ENCODE data around the gene GRID1.

DNA sequence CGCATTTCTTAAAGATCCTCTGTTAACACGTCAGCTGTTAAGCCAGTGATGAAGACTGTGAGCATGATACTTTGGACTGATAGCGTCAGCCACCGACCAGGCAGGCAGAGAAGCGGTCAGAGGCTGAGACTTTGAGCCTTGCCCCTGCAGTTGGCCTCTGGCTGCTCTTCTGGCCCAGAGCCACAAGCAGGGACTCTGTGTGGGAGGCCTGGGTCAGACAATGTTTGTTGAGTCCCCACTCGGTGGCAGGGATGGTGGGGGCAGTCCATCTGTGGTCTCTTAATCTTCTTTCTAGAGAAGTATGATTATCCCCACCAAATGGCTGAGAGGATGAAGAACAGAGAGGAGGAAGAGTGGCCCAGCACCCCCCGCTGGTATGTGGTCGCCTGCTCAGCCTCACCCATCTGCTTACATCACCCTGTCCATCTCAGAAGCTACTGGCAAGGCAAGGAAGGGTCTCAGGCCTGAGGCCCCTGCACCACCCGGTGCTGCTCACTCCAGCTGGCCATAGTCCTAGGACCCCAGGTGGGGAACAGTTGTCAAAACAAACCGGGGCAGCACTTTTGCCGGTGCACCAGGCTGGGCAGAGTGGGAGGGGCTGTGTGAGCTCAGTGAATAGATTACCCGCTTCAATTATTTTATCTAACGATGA lies 202.9 kb downstream of the GRID1 start:
- no peak for TF ChIP-seq POLR2A (IDR thresholded peaks at IDR 0.05; ENCODE audit: low read length)
- TF ChIP-seq GATA1 (IDR thresholded peaks at IDR 0.05; ENCODE audit: low read depth, low read length), result no peak

Data from erythroblast (primary cell).